Hepatocyte (in vitro differentiated cells): ENCODE measurements around the gene CINP. TPM values are rescaled to one million over a fixed set of nuclear protein-coding genes. Genes with fewer than 3 reads are reported as not detected.

Source experiments
- DNase-seq: peaks from one replicate; pipeline ENCODE4 v3.0.0-alpha.2; 2016; ENCODE audit warnings: low spot score
- H2AFZ ChIP-seq: fragments of 200-600 bp; sonication (generic); 2 replicates; pipeline ENCODE4 v1.6.0; 2016; ENCODE audit warnings: antibody characterized with exemption, mild to moderate bottlenecking
- H3K27ac ChIP-seq: fragments of 200-600 bp; sonication (generic); 2 replicates; pipeline ENCODE4 v1.5.1; 2016; ENCODE audit warnings: mild to moderate bottlenecking
- H3K27me3 ChIP-seq: fragments of 200-600 bp; sonication (generic); 2 replicates; pipeline ENCODE4 v1.6.1; 2016
- H3K36me3 ChIP-seq: fragments of 200-600 bp; sonication (generic); replicated peaks from 2 replicates; pipeline ENCODE4 v1.5.1; 2016; ENCODE audit warnings: low read depth; ENCODE audit not compliant: insufficient read depth
- H3K4me1 ChIP-seq: fragments of 200-600 bp; sonication (generic); 2 replicates; pipeline ENCODE4 v1.5.1; 2016; ENCODE audit warnings: mild to moderate bottlenecking, moderate library complexity; ENCODE audit not compliant: insufficient read depth
- H3K4me2 ChIP-seq: fragments of 200-600 bp; sonication (generic); 2 replicates; pipeline ENCODE4 v1.6.0; 2016
- H3K4me3 ChIP-seq: fragments of 200-600 bp; sonication (generic); 2 replicates; pipeline ENCODE4 v1.5.1; 2016; ENCODE audit warnings: mild to moderate bottlenecking
- H3K79me2 ChIP-seq: fragments of 200-600 bp; sonication (generic); 2 replicates; pipeline ENCODE4 v1.6.0; 2017; ENCODE audit warnings: mild to moderate bottlenecking
- H3K9me2 ChIP-seq: fragments of 200-600 bp; sonication (generic); replicated peaks from 2 replicates; pipeline ENCODE4 v1.6.0; 2017; ENCODE audit warnings: mild to moderate bottlenecking; ENCODE audit not compliant: insufficient read depth
- H3K9me3 ChIP-seq: fragments of 200-600 bp; sonication (generic); 2 replicates; pipeline ENCODE4 v1.5.1; 2016; ENCODE audit warnings: low read depth, mild to moderate bottlenecking
- H4K20me1 ChIP-seq: fragments of 200-600 bp; sonication (generic); 2 replicates; pipeline ENCODE4 v1.6.0; 2016; ENCODE audit warnings: mild to moderate bottlenecking; ENCODE audit not compliant: insufficient read depth, poor library complexity, severe bottlenecking
- EZH2 ChIP-seq: fragments of 200-600 bp; sonication (generic); IDR thresholded peaks from 2 replicates; pipeline ENCODE4 v1.6.1; 2016; ENCODE audit warnings: antibody characterized with exemption, mild to moderate bottlenecking, borderline replicate concordance
- EZH2phosphoT487 ChIP-seq: fragments of 200-600 bp; sonication (generic); IDR thresholded peaks from one replicate; pipeline ENCODE4 v1.6.1; 2018; ENCODE audit warnings: antibody characterized with exemption, mild to moderate bottlenecking, low read depth, moderate library complexity; ENCODE audit not compliant: unreplicated experiment, severe bottlenecking
- WGBS: methylation state at CpG from one replicate; pipeline ENCODE4 v1.1.6; 2016; ENCODE audit warnings: low lambda C conversion rate; ENCODE audit errors: missing lambda C conversion rate; 5-methylcytosine and 5-hydroxymethylcytosine counted together
- polyA plus RNA-seq: library from polyadenylated mRNA; unstranded; fragments of >200 nt; fragmentation: Nextera tagmentation; extraction: Ambion mirVana; gene quantifications from 2 replicates; pipeline ENCODE4 v1.2.1, GENCODE V29; 2016
- total RNA-seq: library from RNA; depleted of rRNA; stranded (reverse); fragments of >200 nt; gene quantifications from 2 replicates; pipeline ENCODE4 v1.2.3, GENCODE V29; 2014
- TF ChIP-seq, protein P1 (sequence below): fragments of 200-600 bp; sonication (generic); IDR thresholded peaks from 2 replicates; pipeline ENCODE4 v1.5.1; 2016; ENCODE audit warnings: antibody characterized with exemption, mild to moderate bottlenecking; ENCODE audit not compliant: poor library complexity

The CINP gene
- total and polyA plus RNA-seq, 2 experiments from 2014 or later: 22.9 to 40.2 TPM

DNA sequence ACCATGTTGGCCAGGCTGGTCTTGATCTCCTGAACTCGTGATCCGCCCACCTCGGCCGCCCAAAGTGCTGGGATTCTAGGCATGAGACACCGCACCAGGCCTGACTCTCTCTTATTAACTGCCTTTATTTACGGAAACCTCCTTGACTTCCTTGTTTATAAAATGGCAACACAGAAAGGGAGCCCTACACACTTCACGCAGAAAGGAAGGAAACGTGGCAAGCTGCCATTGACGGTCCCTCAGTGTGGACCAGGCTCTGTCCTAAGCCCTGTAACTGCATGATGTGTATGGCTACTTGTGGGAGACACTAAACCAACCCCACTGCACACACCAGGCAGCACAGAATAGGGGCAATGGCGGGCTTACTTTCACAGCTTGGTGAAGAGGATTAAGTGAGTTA, 11.7 kb downstream of the CINP start:
- Histone ChIP-seq H3K4me1 (no peaks in the 10 kb centered on the region), H3K4me3 (no peak overlapping the region), H3K36me3 (no peaks in the 10 kb centered on the region), H3K4me2 (no peak overlapping the region), H3K9me3 (no peaks in the 10 kb centered on the region), H3K27ac (no peak overlapping the region), H4K20me1 (no peaks in the 10 kb centered on the region), H2AFZ (no peak overlapping the region), H3K79me2 (no peaks in the 10 kb centered on the region), H3K9me2 (no peaks in the 10 kb centered on the region), H3K27me3 (no peaks in the 10 kb centered on the region)
- DNase-seq: no peak
- WGBS: 95% methylated on average over 10 of the region's 10 CpGs
- TF ChIP-seq, protein P1, sequence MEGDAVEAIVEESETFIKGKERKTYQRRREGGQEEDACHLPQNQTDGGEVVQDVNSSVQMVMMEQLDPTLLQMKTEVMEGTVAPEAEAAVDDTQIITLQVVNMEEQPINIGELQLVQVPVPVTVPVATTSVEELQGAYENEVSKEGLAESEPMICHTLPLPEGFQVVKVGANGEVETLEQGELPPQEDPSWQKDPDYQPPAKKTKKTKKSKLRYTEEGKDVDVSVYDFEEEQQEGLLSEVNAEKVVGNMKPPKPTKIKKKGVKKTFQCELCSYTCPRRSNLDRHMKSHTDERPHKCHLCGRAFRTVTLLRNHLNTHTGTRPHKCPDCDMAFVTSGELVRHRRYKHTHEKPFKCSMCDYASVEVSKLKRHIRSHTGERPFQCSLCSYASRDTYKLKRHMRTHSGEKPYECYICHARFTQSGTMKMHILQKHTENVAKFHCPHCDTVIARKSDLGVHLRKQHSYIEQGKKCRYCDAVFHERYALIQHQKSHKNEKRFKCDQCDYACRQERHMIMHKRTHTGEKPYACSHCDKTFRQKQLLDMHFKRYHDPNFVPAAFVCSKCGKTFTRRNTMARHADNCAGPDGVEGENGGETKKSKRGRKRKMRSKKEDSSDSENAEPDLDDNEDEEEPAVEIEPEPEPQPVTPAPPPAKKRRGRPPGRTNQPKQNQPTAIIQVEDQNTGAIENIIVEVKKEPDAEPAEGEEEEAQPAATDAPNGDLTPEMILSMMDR: no peak
- TF ChIP-seq EZH2: no peak

- Histone ChIP-seq H3K27ac (no peak overlapping the region), H2AFZ (no peak overlapping the region), H3K4me1 (no peaks in the 10 kb centered on the region), H3K27me3 (no peaks in the 10 kb centered on the region), H3K4me3 (no peak overlapping the region), H3K79me2 (no peaks in the 10 kb centered on the region), H3K9me2 (no peaks in the 10 kb centered on the region), H3K36me3 (no peaks in the 10 kb centered on the region), H3K9me3 (no peaks in the 10 kb centered on the region), H4K20me1 (no peaks in the 10 kb centered on the region), H3K4me2 (no peak overlapping the region)
- WGBS: 93% methylated on average over 16 of the region's 16 CpGs
- DNase-seq: no peak
- TF ChIP-seq, protein P1: no peak
- no peak for TF ChIP-seq EZH2
- no peak for TF ChIP-seq EZH2phosphoT487
Observed at GRCh38 chr14:102348376-102348775, 14.3 kb downstream of the CINP start.

DNA sequence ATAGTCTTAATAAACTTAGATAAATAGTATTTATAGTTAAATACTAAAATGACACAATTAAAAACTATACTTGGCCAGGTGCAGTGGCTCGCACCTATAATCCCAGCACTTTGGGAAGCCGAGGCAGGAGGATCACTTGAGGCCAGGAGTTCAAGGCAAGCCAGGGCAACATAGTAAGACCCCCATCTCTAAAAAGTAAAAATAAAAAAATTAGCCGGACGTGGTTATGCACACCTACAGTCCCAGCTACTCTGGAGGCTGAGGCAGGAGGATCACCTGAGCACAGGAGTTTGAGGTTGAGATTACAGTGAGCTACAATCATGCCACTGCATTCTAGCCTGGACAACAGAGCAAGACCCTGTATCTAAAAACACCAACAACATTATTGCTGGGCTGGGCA, 16.0 kb downstream of the CINP start:
- 96% methylated on average over 4 of the region's 4 CpGs for WGBS

More for the DNA sequence above, 16.0 kb downstream of the CINP start:
- H2AFZ ChIP-seq: no peak overlapping the region
- no peak overlapping the region for H3K27ac ChIP-seq
- H3K9me2 ChIP-seq: no peaks in the 10 kb centered on the region
- H3K79me2 ChIP-seq: no peaks in the 10 kb centered on the region
- no peaks in the 10 kb centered on the region for H3K4me1 ChIP-seq
- H3K4me2 ChIP-seq: no peak overlapping the region
- DNase-seq: no peak
- no peaks in the 10 kb centered on the region for H4K20me1 ChIP-seq
- TF ChIP-seq, protein P1: no peak
- TF ChIP-seq EZH2phosphoT487 (no peak), EZH2 (no peak)
- no peaks in the 10 kb centered on the region for H3K36me3 ChIP-seq
- H3K27me3 ChIP-seq: no peaks in the 10 kb centered on the region
- H3K4me3 ChIP-seq: no peak overlapping the region
- H3K9me3 ChIP-seq: no peaks in the 10 kb centered on the region
